Measurements from ENCODE around the gene RAB4A.
A peak's percentile ranks its signal among the peaks of the same experiment; 100 is the strongest.

Gene RAB4A

GRCh38 chr1:229229721-229230139, 41.2 kb upstream of the RAB4A start:
- Histone ChIP-seq H3K4me3 (replicated peaks; ENCODE audit: insufficient read depth, low read length) (no peak overlapping the region), H3K27ac (replicated peaks) (peak overlapping the region; percentile 27; the same call in 1 of the 2 replicates), H3K27me3 (ENCODE audit: insufficient read depth, poor library complexity, severe bottlenecking) (no peaks in the 10 kb centered on the region)
- DNase-seq (ENCODE audit: low read depth in 1 of 2, low spot score in 1 of 2) = no peak
- TF ChIP-seq CTCF (IDR thresholded peaks at IDR 0.05; ENCODE audit: insufficient read depth, low read length) (no peak), REST (IDR thresholded peaks at IDR 0.05; ENCODE audit: insufficient replicate concordance, low read depth) (no peak), POLR2AphosphoS5 (IDR thresholded peaks at IDR 0.05; ENCODE audit: low read depth) (no peak), SPI1 (IDR thresholded peaks at IDR 0.05; ENCODE audit: borderline replicate concordance, low read depth) (no peak), GABPA (IDR thresholded peaks at IDR 0.05; ENCODE audit: low read depth) (no peak)

GRCh38 chr1:229230140-229230892, 40.6 kb upstream of the RAB4A start:
- no peak for DNase-seq (ENCODE audit: low read depth in 1 of 2, low spot score in 1 of 2)
- no peak overlapping the region for H3K4me3 ChIP-seq (replicated peaks; ENCODE audit: insufficient read depth, low read length)
- TF ChIP-seq GABPA (IDR thresholded peaks at IDR 0.05; ENCODE audit: low read depth) = no peak
- no peak for TF ChIP-seq SPI1 (IDR thresholded peaks at IDR 0.05; ENCODE audit: borderline replicate concordance, low read depth)
- no peak for TF ChIP-seq POLR2AphosphoS5 (IDR thresholded peaks at IDR 0.05; ENCODE audit: low read depth)
- TF ChIP-seq REST (IDR thresholded peaks at IDR 0.05; ENCODE audit: insufficient replicate concordance, low read depth) = no peak
- TF ChIP-seq CTCF (IDR thresholded peaks at IDR 0.05; ENCODE audit: insufficient read depth, low read length) = no peak
- no peaks in the 10 kb centered on the region for H3K27me3 ChIP-seq (ENCODE audit: insufficient read depth, poor library complexity, severe bottlenecking)
- peak overlapping the region; percentile 7; the same call in 1 of the 2 replicates for H3K27ac ChIP-seq (replicated peaks)

- H3K27ac ChIP-seq (replicated peaks) = peak overlapping the region; percentile 7; the same call in 1 of the 2 replicates
- TF ChIP-seq GABPA (IDR thresholded peaks at IDR 0.05; ENCODE audit: low read depth) = no peak
- DNase-seq (ENCODE audit: low read depth in 1 of 2, low spot score in 1 of 2) = no peak
- H3K27me3 ChIP-seq (ENCODE audit: insufficient read depth, poor library complexity, severe bottlenecking) = no peaks in the 10 kb centered on the region
- no peak overlapping the region for H3K4me3 ChIP-seq (replicated peaks; ENCODE audit: insufficient read depth, low read length)
These were observed 39.8 kb upstream of the RAB4A start for GRCh38 chr1:229230893-229231753.

GRCh38 chr1:229231754-229232119, 39.2 kb upstream of the RAB4A start:
- no peak overlapping the region for H3K27ac ChIP-seq (replicated peaks)

More at GRCh38 chr1:229231754-229232119, 39.2 kb upstream of the RAB4A start:
- DNase-seq (ENCODE audit: low read depth in 1 of 2, low spot score in 1 of 2) = no peak
- TF ChIP-seq SPI1 (IDR thresholded peaks at IDR 0.05; ENCODE audit: borderline replicate concordance, low read depth) = no peak
- no peak for TF ChIP-seq POLR2AphosphoS5 (IDR thresholded peaks at IDR 0.05; ENCODE audit: low read depth)
- no peak for TF ChIP-seq GABPA (IDR thresholded peaks at IDR 0.05; ENCODE audit: low read depth)
- no peak for TF ChIP-seq REST (IDR thresholded peaks at IDR 0.05; ENCODE audit: insufficient replicate concordance, low read depth)
- no peak for TF ChIP-seq CTCF (IDR thresholded peaks at IDR 0.05; ENCODE audit: insufficient read depth, low read length)
- Histone ChIP-seq H3K27me3 (ENCODE audit: insufficient read depth, poor library complexity, severe bottlenecking) (no peaks in the 10 kb centered on the region), H3K4me3 (replicated peaks; ENCODE audit: insufficient read depth, low read length) (no peak overlapping the region)
